ENCODE measurements around the gene MFN2. TPM values are rescaled to one million over a fixed set of nuclear protein-coding genes. Genes with fewer than 3 reads are reported as not detected.

Gene MFN2
- total RNA-seq, 2 experiments from 2014 or later, result 28.3 to 52.7 TPM

- H3K79me2 ChIP-seq (ENCODE audit: insufficient read depth, low read depth, low read length), result no peaks in the 10 kb centered on the region
- no TSS peak for BruUV-seq (replicated peaks)
- no peak overlapping the region for H3K4me3 ChIP-seq (ENCODE audit: low read depth, low read length, poor library complexity, severe bottlenecking)
- H2AFZ ChIP-seq (ENCODE audit: low read length), result no peak overlapping the region
- H3K9me3 ChIP-seq (ENCODE audit: low read length), result no peaks in the 10 kb centered on the region
- H3K4me2 ChIP-seq (ENCODE audit: low read length), result peak overlapping the region; percentile 45
- CTCF ChIA-PET (ENCODE audit: unreplicated experiment), result no interaction called here
- H4K20me1 ChIP-seq (ENCODE audit: insufficient read depth, low read length), result no peaks in the 10 kb centered on the region
- intact Hi-C loops (cut with micrococcal nuclease; ENCODE audit: unreplicated experiment), result no loop called here
- H3K4me1 ChIP-seq (ENCODE audit: insufficient read depth, low read length, poor library complexity, severe bottlenecking), result peaks cover 16% of the 10 kb centered on the region
- TF ChIP-seq EZH2phosphoT487 (IDR thresholded peaks at IDR 0.05; ENCODE audit: borderline replicate concordance, low read depth, low read length), result no peak
- 0 out of 2 replicates have a peak, but pooled peaks have one; percentile 36 for TF ChIP-seq CTCF (conservative IDR thresholded peaks at IDR 0.05; ENCODE audit: low read length)
- H3K36me3 ChIP-seq (ENCODE audit: insufficient read depth, low read length), result no peaks in the 10 kb centered on the region
- no peak overlapping the region for H3K27ac ChIP-seq (ENCODE audit: low read depth, low read length, poor library complexity, severe bottlenecking)
- DNase-seq (ENCODE audit: low spot score), result peak; percentile 48
- POLR2A ChIA-PET, result interaction anchor here (0.5 to 1.3 kb wide), 3 partner anchors 40 to 308 kb away, joined by 3 to 6 read pairs (median 3); partner anchors contain the start of gene MIIP
- H3K9me2 ChIP-seq (ENCODE audit: insufficient read depth, low read length), result no peaks in the 10 kb centered on the region
Observed at GRCh38 chr1:12059722-12060464, 79.6 kb downstream of the MFN2 start.

- no peaks in the 10 kb centered on the region for H3K9me2 ChIP-seq (ENCODE audit: insufficient read depth, low read length)
- no peaks in the 10 kb centered on the region for H3K79me2 ChIP-seq (ENCODE audit: insufficient read depth, low read depth, low read length)
- TF ChIP-seq CTCF (conservative IDR thresholded peaks at IDR 0.05; ENCODE audit: low read length) (no peak), EZH2phosphoT487 (IDR thresholded peaks at IDR 0.05; ENCODE audit: borderline replicate concordance, low read depth, low read length) (no peak)
- no peak for DNase-seq (ENCODE audit: low spot score)
- H3K4me2 ChIP-seq (ENCODE audit: low read length), result no peak overlapping the region
- H3K9me3 ChIP-seq (ENCODE audit: low read length), result no peaks in the 10 kb centered on the region
- peaks cover 16% of the 10 kb centered on the region for H3K4me1 ChIP-seq (ENCODE audit: insufficient read depth, low read length, poor library complexity, severe bottlenecking)
- CTCF ChIA-PET (ENCODE audit: unreplicated experiment), result no interaction called here
- no peak overlapping the region for H3K4me3 ChIP-seq (ENCODE audit: low read depth, low read length, poor library complexity, severe bottlenecking)
- POLR2A ChIA-PET, result no interaction called here
- H3K27ac ChIP-seq (ENCODE audit: low read depth, low read length, poor library complexity, severe bottlenecking), result no peak overlapping the region
- no peaks in the 10 kb centered on the region for H4K20me1 ChIP-seq (ENCODE audit: insufficient read depth, low read length)
- intact Hi-C loops (cut with micrococcal nuclease; ENCODE audit: unreplicated experiment), result no loop called here
- no peak overlapping the region for H2AFZ ChIP-seq (ENCODE audit: low read length)
- BruUV-seq (replicated peaks), result no TSS peak
- H3K36me3 ChIP-seq (ENCODE audit: insufficient read depth, low read length), result no peaks in the 10 kb centered on the region
Observed at GRCh38 chr1:12060500-12060899, 80.3 kb downstream of the MFN2 start.

Small RNA genes lying within 50 kb of the gene (microRNA-seq; reads per million reads assigned to microRNA genes)
- gene MIR6729 (ENCODE audit: borderline replicate concordance), result 6.8 reads per million

Small RNA genes lying within 50 kb of the gene (small RNA-seq; reads per million reads assigned to genes)
- gene AL096840.1 (not detected), gene MIR6729 (not detected), gene RF00019 (not detected), gene RN7SL649P (not detected)

Other genes with a start within 250 kb of the MFN2 start
- 20.5 and 40.0 TPM in 2 replicates for gene AGTRAP, start 244.3 kb upstream of the MFN2 start, total RNA-seq (2014; rRNA removed; shearing (Covaris generic))
- gene AGTRAP, start 244.3 kb upstream of the MFN2 start, total RNA-seq (2022), result 34.7 and 36.1 TPM in 2 replicates
- gene C1orf167, start 218.3 kb upstream of the MFN2 start, total RNA-seq (2014; rRNA removed; shearing (Covaris generic)), result 4.2 and 8.0 TPM in 2 replicates
- gene C1orf167, start 218.3 kb upstream of the MFN2 start, total RNA-seq (2022), result 1.7 and 3.9 TPM in 2 replicates
- 31.3 and 31.6 TPM in 2 replicates for gene MTHFR, start 174.5 kb upstream of the MFN2 start, total RNA-seq (2014; rRNA removed; shearing (Covaris generic))
- gene MTHFR, start 174.5 kb upstream of the MFN2 start, total RNA-seq (2022), result 54.6 and 58.0 TPM in 2 replicates
- gene CLCN6, start 174.3 kb upstream of the MFN2 start, total RNA-seq (2014; rRNA removed; shearing (Covaris generic)), result 16.1 and 19.7 TPM in 2 replicates
- 51.3 and 65.8 TPM in 2 replicates for gene CLCN6, start 174.3 kb upstream of the MFN2 start, total RNA-seq (2022)
- not detected in 2 replicates for gene NPPA, start 132.7 kb upstream of the MFN2 start, total RNA-seq (2014; rRNA removed; shearing (Covaris generic))
- gene NPPA, start 132.7 kb upstream of the MFN2 start, total RNA-seq (2022), result not detected in 2 replicates
- gene NPPB, start 121.5 kb upstream of the MFN2 start, total RNA-seq (2014; rRNA removed; shearing (Covaris generic)), result not detected in 2 replicates
- not detected in 2 replicates for gene NPPB, start 121.5 kb upstream of the MFN2 start, total RNA-seq (2022)
- 42.3 and 48.3 TPM in 2 replicates for gene KIAA2013, start 54.0 kb upstream of the MFN2 start, total RNA-seq (2014; rRNA removed; shearing (Covaris generic))
- gene KIAA2013, start 54.0 kb upstream of the MFN2 start, total RNA-seq (2022), result 43.7 and 47.2 TPM in 2 replicates
- gene PLOD1, start 45.7 kb upstream of the MFN2 start, total RNA-seq (2014; rRNA removed; shearing (Covaris generic)), result 9.4 and 11.3 TPM in 2 replicates
- 9.7 and 11.7 TPM in 2 replicates for gene PLOD1, start 45.7 kb upstream of the MFN2 start, total RNA-seq (2022)
- 75.2 and 102 TPM in 2 replicates for gene MIIP, start 39.1 kb downstream of the MFN2 start, total RNA-seq (2014; rRNA removed; shearing (Covaris generic))
- 48.5 and 57.9 TPM in 2 replicates for gene MIIP, start 39.1 kb downstream of the MFN2 start, total RNA-seq (2022)
- gene TNFRSF8, start 82.9 kb downstream of the MFN2 start, total RNA-seq (2014; rRNA removed; shearing (Covaris generic)), result not detected in 2 replicates
- gene TNFRSF8, start 82.9 kb downstream of the MFN2 start, total RNA-seq (2022), result 0.09 and 0.29 TPM in 2 replicates
- not detected in 2 replicates for gene TNFRSF1B, start 186.5 kb downstream of the MFN2 start, total RNA-seq (2014; rRNA removed; shearing (Covaris generic))
- not detected in 2 replicates for gene TNFRSF1B, start 186.5 kb downstream of the MFN2 start, total RNA-seq (2022)
- gene VPS13D, start 249.6 kb downstream of the MFN2 start, total RNA-seq (2014; rRNA removed; shearing (Covaris generic)), result 23.0 and 23.9 TPM in 2 replicates
- gene VPS13D, start 249.6 kb downstream of the MFN2 start, total RNA-seq (2022), result 39.2 and 45.3 TPM in 2 replicates